GM23338 (cell line): ENCODE results near the gene TMEM145. TPM values are rescaled to one million over a fixed set of nuclear protein-coding genes. Genes with fewer than 3 reads are reported as not detected.

Source experiments
- ATAC-seq: fragments of 200-7000 bp; cut with Tn5 transposase; 3 replicates; pipeline ENCODE4 v1.9.1; 2020
- DNase-seq: peaks from one replicate; pipeline ENCODE4 v3.0.0-alpha.2; 2015; ENCODE audit warnings: low spot score
- H2AFZ ChIP-seq: fragments of 200-600 bp; sonication (generic); 2 replicates; pipeline ENCODE4 v1.8.0; 2016; ENCODE audit warnings: antibody characterized with exemption, mild to moderate bottlenecking, moderate library complexity
- H3F3A ChIP-seq: fragments of 200-600 bp; sonication (generic); replicated peaks from 2 replicates; pipeline ENCODE4 v1.8.0; 2017; ENCODE audit warnings: antibody characterized with exemption, mixed run types, low read depth
- H3K27ac ChIP-seq: fragments of 200-600 bp; sonication (generic); 2 replicates; pipeline ENCODE4 v1.6.1; 2016; ENCODE audit warnings: low read depth
- H3K27me3 ChIP-seq: fragments of 200-600 bp; sonication (generic); 2 replicates; pipeline ENCODE4 v1.8.0; 2016; ENCODE audit warnings: mild to moderate bottlenecking, mixed run types, moderate library complexity; ENCODE audit not compliant: insufficient read depth
- H3K36me3 ChIP-seq: fragments of 200-600 bp; sonication (generic); 2 replicates; pipeline ENCODE4 v1.8.0; 2016; ENCODE audit warnings: mild to moderate bottlenecking; ENCODE audit not compliant: insufficient read depth
- H3K4me1 ChIP-seq: fragments of 200-600 bp; sonication (generic); 2 replicates; pipeline ENCODE4 v1.8.0; 2016; ENCODE audit warnings: mild to moderate bottlenecking, moderate library complexity; ENCODE audit not compliant: insufficient read depth
- H3K4me2 ChIP-seq: fragments of 200-600 bp; sonication (generic); 2 replicates; pipeline ENCODE4 v1.7.1; 2017; ENCODE audit warnings: mixed run types
- H3K4me3 ChIP-seq: fragments of 200-600 bp; sonication (generic); 2 replicates; pipeline ENCODE4 v1.6.1; 2016; ENCODE audit warnings: mixed run types
- H3K79me2 ChIP-seq: fragments of 200-600 bp; sonication (generic); replicated peaks from 2 replicates; pipeline ENCODE4 v1.8.0; 2017; ENCODE audit warnings: mild to moderate bottlenecking; ENCODE audit not compliant: insufficient read depth
- H3K9me2 ChIP-seq: fragments of 200-600 bp; sonication (generic); 2 replicates; pipeline ENCODE4 v1.8.0; 2017; ENCODE audit not compliant: insufficient read depth
- H4K20me1 ChIP-seq: fragments of 200-600 bp; sonication (generic); replicated peaks from 2 replicates; pipeline ENCODE4 v1.8.0; 2017; ENCODE audit warnings: mild to moderate bottlenecking; ENCODE audit not compliant: insufficient read depth
- H3K27ac Mint-ChIP-seq: 2 replicates; pipeline ENCODE4 v1.8.0; 2020; ENCODE audit warnings: inconsistent platforms, mild to moderate bottlenecking, moderate library complexity, mixed read lengths
- H3K27me3 Mint-ChIP-seq: 3 replicates; pipeline ENCODE4 v1.8.0; 2022; ENCODE audit warnings: low read depth, mild to moderate bottlenecking, moderate library complexity, mixed read lengths, inconsistent platforms; ENCODE audit not compliant: insufficient read depth, poor library complexity
- H3K36me3 Mint-ChIP-seq: 3 replicates; pipeline ENCODE4 v1.8.0; 2021; ENCODE audit warnings: low read depth, mild to moderate bottlenecking, inconsistent platforms, moderate library complexity, mixed read lengths
- H3K4me1 Mint-ChIP-seq: 3 replicates; pipeline ENCODE4 v1.8.0; 2020; ENCODE audit warnings: mild to moderate bottlenecking, inconsistent platforms, mixed read lengths
- H3K4me3 Mint-ChIP-seq: 3 replicates; pipeline ENCODE4 v1.8.0; 2021; ENCODE audit warnings: moderate library complexity, mild to moderate bottlenecking, inconsistent platforms, mixed read lengths
- H3K9me3 Mint-ChIP-seq: 3 replicates; pipeline ENCODE4 v1.8.0; 2020; ENCODE audit warnings: moderate library complexity, mild to moderate bottlenecking, inconsistent platforms, mixed read lengths
- CREB1 ChIP-seq: fragments of 250-450 bp; sonication (Bioruptor Pico); IDR thresholded peaks from 2 replicates; pipeline ENCODE4 v1.5.0; 2020; ENCODE audit warnings: low read depth, mild to moderate bottlenecking, moderate library complexity
- EZH2 ChIP-seq: fragments of 200-600 bp; sonication (generic); IDR thresholded peaks from one replicate; pipeline ENCODE4 v1.8.0; 2017; ENCODE audit warnings: antibody characterized with exemption, mild to moderate bottlenecking, low read depth; ENCODE audit not compliant: unreplicated experiment
- EZH2phosphoT487 ChIP-seq: fragments of 200-600 bp; sonication (generic); IDR thresholded peaks from one replicate; pipeline ENCODE4 v1.8.1; 2018; ENCODE audit warnings: antibody characterized with exemption; ENCODE audit not compliant: unreplicated experiment
- JUNB ChIP-seq: IDR thresholded peaks from one replicate; pipeline ENCODE4 v1.6.1; 2016; ENCODE audit warnings: antibody characterized with exemption; ENCODE audit not compliant: unreplicated experiment
- NANOG ChIP-seq: IDR thresholded peaks from 2 replicates; pipeline ENCODE4 v1.6.1; 2016; ENCODE audit warnings: antibody characterized with exemption, borderline replicate concordance
- POLR2AphosphoS5 ChIP-seq: IDR thresholded peaks from 2 replicates; pipeline ENCODE4 v1.6.1; 2016; ENCODE audit warnings: antibody characterized with exemption, low read depth
- REST ChIP-seq: IDR thresholded peaks from one replicate; pipeline ENCODE4 v1.6.1; 2018; ENCODE audit warnings: antibody characterized with exemption; ENCODE audit not compliant: unreplicated experiment
- STAT1 ChIP-seq: IDR thresholded peaks from one replicate; pipeline ENCODE4 v1.6.1; 2016; ENCODE audit warnings: antibody characterized with exemption; ENCODE audit not compliant: unreplicated experiment
- ZNF114 ChIP-seq: fragments of 250-450 bp; sonication (Bioruptor Pico); IDR thresholded peaks from 2 replicates; pipeline ENCODE4 v1.5.0; 2020; ENCODE audit warnings: mild to moderate bottlenecking, moderate library complexity
- ZNF331 ChIP-seq: fragments of 250-450 bp; sonication (Bioruptor Pico); IDR thresholded peaks from 2 replicates; pipeline ENCODE4 v1.5.0; 2020; ENCODE audit warnings: low read depth, mild to moderate bottlenecking, moderate library complexity
- polyA plus RNA-seq: library from polyadenylated mRNA; unstranded; fragments of >200 nt; fragmentation: Nextera tagmentation; extraction: Ambion mirVana; gene quantifications from 2 replicates; pipeline ENCODE4 v1.2.1, GENCODE V29; 2016
- total RNA-seq: library from RNA; depleted of rRNA; stranded (reverse); fragments of >200 nt; shearing (Covaris generic); gene quantifications from 2 replicates; pipeline ENCODE4 v1.2.3, GENCODE V29; 2014
- TF ChIP-seq, protein P1 (sequence below): fragments of 250-450 bp; sonication (Bioruptor Pico); IDR thresholded peaks from 2 replicates; pipeline ENCODE4 v1.5.0; 2020; ENCODE audit warnings: mild to moderate bottlenecking, moderate library complexity
- TF ChIP-seq, protein P2 (sequence below): IDR thresholded peaks from 2 replicates; pipeline ENCODE4 v1.6.1; 2016; ENCODE audit warnings: antibody characterized with exemption
- TF ChIP-seq, protein P3 (sequence below), 2 experiments: fragments of 200-600 bp in 1 of 2; sonication (generic) in 1 of 2; conservative IDR thresholded peaks; 2 replicates each; pipeline versions ENCODE4 v1.5.1 to v1.6.1; 2016 to 2017; ENCODE audit warnings: antibody characterized with exemption in 2 of 2, low read depth in 2 of 2, mild to moderate bottlenecking in 2 of 2, moderate library complexity in 1 of 2

TMEM145 gene
- total and polyA plus RNA-seq, 2 experiments from 2014 or later = 1.9 to 5.4 TPM

GRCh38 chr19:42303876-42304275 lies 9.2 kb upstream of the TMEM145 start:
- H2AFZ ChIP-seq = no peak overlapping the region
- H3K79me2 ChIP-seq = peaks cover 9% of the 10 kb centered on the region
- peaks cover 15% of the 10 kb centered on the region for H3K4me1 ChIP-seq
- no peak overlapping the region for H3K4me3 ChIP-seq
- H3K9me3 Mint-ChIP-seq = no peaks in the 10 kb centered on the region; the same call in 2 of the 3 replicates
- TF ChIP-seq, protein P1, sequence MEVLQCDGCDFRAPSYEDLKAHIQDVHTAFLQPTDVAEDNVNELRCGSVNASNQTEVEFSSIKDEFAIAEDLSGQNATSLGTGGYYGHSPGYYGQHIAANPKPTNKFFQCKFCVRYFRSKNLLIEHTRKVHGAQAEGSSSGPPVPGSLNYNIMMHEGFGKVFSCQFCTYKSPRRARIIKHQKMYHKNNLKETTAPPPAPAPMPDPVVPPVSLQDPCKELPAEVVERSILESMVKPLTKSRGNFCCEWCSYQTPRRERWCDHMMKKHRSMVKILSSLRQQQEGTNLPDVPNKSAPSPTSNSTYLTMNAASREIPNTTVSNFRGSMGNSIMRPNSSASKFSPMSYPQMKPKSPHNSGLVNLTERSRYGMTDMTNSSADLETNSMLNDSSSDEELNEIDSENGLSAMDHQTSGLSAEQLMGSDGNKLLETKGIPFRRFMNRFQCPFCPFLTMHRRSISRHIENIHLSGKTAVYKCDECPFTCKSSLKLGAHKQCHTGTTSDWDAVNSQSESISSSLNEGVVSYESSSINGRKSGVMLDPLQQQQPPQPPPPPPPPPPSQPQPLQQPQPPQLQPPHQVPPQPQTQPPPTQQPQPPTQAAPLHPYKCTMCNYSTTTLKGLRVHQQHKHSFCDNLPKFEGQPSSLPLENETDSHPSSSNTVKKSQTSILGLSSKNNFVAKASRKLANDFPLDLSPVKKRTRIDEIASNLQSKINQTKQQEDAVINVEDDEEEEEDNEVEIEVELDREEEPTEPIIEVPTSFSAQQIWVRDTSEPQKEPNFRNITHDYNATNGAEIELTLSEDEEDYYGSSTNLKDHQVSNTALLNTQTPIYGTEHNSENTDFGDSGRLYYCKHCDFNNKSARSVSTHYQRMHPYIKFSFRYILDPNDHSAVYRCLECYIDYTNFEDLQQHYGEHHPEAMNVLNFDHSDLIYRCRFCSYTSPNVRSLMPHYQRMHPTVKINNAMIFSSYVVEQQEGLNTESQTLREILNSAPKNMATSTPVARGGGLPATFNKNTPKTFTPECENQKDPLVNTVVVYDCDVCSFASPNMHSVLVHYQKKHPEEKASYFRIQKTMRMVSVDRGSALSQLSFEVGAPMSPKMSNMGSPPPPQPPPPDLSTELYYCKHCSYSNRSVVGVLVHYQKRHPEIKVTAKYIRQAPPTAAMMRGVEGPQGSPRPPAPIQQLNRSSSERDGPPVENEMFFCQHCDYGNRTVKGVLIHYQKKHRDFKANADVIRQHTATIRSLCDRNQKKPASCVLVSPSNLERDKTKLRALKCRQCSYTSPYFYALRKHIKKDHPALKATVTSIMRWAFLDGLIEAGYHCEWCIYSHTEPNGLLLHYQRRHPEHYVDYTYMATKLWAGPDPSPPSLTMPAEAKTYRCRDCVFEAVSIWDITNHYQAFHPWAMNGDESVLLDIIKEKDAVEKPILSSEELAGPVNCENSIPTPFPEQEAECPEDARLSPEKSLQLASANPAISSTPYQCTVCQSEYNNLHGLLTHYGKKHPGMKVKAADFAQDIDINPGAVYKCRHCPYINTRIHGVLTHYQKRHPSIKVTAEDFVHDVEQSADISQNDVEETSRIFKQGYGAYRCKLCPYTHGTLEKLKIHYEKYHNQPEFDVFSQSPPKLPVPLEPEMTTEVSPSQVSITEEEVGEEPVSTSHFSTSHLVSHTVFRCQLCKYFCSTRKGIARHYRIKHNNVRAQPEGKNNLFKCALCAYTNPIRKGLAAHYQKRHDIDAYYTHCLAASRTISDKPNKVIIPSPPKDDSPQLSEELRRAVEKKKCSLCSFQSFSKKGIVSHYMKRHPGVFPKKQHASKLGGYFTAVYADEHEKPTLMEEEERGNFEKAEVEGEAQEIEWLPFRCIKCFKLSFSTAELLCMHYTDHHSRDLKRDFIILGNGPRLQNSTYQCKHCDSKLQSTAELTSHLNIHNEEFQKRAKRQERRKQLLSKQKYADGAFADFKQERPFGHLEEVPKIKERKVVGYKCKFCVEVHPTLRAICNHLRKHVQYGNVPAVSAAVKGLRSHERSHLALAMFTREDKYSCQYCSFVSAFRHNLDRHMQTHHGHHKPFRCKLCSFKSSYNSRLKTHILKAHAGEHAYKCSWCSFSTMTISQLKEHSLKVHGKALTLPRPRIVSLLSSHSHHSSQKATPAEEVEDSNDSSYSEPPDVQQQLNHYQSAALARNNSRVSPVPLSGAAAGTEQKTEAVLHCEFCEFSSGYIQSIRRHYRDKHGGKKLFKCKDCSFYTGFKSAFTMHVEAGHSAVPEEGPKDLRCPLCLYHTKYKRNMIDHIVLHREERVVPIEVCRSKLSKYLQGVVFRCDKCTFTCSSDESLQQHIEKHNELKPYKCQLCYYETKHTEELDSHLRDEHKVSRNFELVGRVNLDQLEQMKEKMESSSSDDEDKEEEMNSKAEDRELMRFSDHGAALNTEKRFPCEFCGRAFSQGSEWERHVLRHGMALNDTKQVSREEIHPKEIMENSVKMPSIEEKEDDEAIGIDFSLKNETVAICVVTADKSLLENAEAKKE (CRISPR knock-in tag) = no peak
- TF ChIP-seq NANOG (no peak), EZH2 (no peak), STAT1 (no peak), ZNF114 (no peak), ZNF331 (CRISPR knock-in tag) (no peak), POLR2AphosphoS5 (no peak), CREB1 (CRISPR knock-in tag) (no peak), JUNB (no peak), REST (no peak), EZH2phosphoT487 (no peak)
- TF ChIP-seq, protein P2, sequence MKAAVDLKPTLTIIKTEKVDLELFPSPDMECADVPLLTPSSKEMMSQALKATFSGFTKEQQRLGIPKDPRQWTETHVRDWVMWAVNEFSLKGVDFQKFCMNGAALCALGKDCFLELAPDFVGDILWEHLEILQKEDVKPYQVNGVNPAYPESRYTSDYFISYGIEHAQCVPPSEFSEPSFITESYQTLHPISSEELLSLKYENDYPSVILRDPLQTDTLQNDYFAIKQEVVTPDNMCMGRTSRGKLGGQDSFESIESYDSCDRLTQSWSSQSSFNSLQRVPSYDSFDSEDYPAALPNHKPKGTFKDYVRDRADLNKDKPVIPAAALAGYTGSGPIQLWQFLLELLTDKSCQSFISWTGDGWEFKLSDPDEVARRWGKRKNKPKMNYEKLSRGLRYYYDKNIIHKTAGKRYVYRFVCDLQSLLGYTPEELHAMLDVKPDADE = no peak
- TF ChIP-seq, protein P3, sequence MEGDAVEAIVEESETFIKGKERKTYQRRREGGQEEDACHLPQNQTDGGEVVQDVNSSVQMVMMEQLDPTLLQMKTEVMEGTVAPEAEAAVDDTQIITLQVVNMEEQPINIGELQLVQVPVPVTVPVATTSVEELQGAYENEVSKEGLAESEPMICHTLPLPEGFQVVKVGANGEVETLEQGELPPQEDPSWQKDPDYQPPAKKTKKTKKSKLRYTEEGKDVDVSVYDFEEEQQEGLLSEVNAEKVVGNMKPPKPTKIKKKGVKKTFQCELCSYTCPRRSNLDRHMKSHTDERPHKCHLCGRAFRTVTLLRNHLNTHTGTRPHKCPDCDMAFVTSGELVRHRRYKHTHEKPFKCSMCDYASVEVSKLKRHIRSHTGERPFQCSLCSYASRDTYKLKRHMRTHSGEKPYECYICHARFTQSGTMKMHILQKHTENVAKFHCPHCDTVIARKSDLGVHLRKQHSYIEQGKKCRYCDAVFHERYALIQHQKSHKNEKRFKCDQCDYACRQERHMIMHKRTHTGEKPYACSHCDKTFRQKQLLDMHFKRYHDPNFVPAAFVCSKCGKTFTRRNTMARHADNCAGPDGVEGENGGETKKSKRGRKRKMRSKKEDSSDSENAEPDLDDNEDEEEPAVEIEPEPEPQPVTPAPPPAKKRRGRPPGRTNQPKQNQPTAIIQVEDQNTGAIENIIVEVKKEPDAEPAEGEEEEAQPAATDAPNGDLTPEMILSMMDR (conservative IDR thresholded peaks at IDR 0.05; ENCODE audit: low read depth in 2 of 2) = no peak
- no peak overlapping the region for H3K27ac ChIP-seq
- peaks cover 14% of the 10 kb centered on the region for H3F3A ChIP-seq
- peaks cover 22% of the 10 kb centered on the region for H3K27me3 Mint-ChIP-seq
- peaks cover 9% of the 10 kb centered on the region for H3K36me3 Mint-ChIP-seq
- no peaks in the 10 kb centered on the region for H3K27me3 ChIP-seq
- ATAC-seq (no peak), DNase-seq (no peak)
- no peak overlapping the region; the same call in 1 of the 2 replicates for H3K4me2 ChIP-seq
- H3K9me2 ChIP-seq = 0 out of 2 replicates have a peak, but pooled peaks cover 4% of the 10 kb centered on the region
- H3K36me3 ChIP-seq = no peaks in the 10 kb centered on the region
- no peak overlapping the region for H3K27ac Mint-ChIP-seq
- H3K4me1 Mint-ChIP-seq = peaks cover 22% of the 10 kb centered on the region
- H3K4me3 Mint-ChIP-seq = peak overlapping the region; percentile 92; the same call in 1 of the 3 replicates
- no peaks in the 10 kb centered on the region; the same call in 1 of the 2 replicates for H4K20me1 ChIP-seq
